GM21381 (cell line): Measurements from ENCODE around the gene GAL3ST2.
"Not testable (repeated sequence)": the region's sequence is repeated elsewhere in the genome, so short reads cannot be mapped to it uniquely, and the experiment has no call there.

ENCODE experiments used
- ATAC-seq: cut with Tn5 transposase; IDR thresholded peaks from one replicate; pipeline ENCODE4 v1.9.1; 2021; ENCODE audit warnings: mild to moderate bottlenecking, moderate library complexity; ENCODE audit not compliant: unreplicated experiment

GAL3ST2 gene

GRCh38 chr2:241776336-241777169 lies at the start of gene GAL3ST2:
GAL3ST2 (plus strand) TSS chr2:241776822; CDS start chr2:241776956, 134 bp downstream.
- ATAC-seq = no peak

DNA sequence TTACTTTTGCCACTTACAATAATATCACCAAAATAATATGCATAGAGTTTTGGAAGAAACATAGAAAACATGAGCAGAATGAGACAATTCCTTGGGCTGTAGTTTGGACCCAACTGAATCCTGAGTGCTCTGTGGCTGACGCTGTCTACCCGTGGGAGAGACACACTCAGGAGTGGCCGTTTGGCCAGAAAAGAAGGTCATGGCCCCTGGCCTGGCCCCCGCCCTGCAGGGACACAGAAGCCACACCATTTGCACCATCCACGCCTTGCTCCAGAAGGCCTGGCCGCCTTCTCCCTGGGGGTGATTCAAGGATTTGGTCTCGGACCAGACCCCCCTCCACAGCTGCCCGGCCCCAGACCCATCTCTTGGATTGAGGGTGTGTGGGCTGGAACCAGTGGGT lies 48.6 kb upstream of the GAL3ST2 start:
- ATAC-seq = no peak

- ATAC-seq = no peak
Observed at GRCh38 chr2:241728627-241729026, 48.0 kb upstream of the GAL3ST2 start.

DNA sequence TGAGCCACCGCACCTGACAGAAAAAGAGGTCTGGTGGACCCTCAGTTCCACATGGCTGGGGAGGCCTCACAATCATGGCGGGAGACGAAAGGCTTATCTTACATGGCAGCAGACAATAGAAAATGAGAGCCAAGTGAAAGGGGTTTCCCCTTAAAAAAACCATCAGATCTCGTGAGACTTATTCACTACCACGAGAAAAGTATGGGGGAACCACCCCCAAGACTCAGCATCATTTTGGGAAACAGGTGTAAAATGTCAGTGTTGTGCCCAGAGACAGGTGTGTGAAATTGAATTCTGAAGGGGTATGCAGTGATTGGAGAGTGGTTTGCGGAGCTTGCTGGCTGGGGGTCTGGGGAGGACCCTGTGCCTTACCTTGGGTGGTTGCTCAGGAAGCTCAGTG lies 46.8 kb upstream of the GAL3ST2 start:
- no peak for ATAC-seq

- no peak for ATAC-seq
Observed at GRCh38 chr2:241730671-241731293, 45.8 kb upstream of the GAL3ST2 start.

GRCh38 chr2:241732513-241733186 lies 44.0 kb upstream of the GAL3ST2 start:
- not testable (repeated sequence) for ATAC-seq

DNA sequence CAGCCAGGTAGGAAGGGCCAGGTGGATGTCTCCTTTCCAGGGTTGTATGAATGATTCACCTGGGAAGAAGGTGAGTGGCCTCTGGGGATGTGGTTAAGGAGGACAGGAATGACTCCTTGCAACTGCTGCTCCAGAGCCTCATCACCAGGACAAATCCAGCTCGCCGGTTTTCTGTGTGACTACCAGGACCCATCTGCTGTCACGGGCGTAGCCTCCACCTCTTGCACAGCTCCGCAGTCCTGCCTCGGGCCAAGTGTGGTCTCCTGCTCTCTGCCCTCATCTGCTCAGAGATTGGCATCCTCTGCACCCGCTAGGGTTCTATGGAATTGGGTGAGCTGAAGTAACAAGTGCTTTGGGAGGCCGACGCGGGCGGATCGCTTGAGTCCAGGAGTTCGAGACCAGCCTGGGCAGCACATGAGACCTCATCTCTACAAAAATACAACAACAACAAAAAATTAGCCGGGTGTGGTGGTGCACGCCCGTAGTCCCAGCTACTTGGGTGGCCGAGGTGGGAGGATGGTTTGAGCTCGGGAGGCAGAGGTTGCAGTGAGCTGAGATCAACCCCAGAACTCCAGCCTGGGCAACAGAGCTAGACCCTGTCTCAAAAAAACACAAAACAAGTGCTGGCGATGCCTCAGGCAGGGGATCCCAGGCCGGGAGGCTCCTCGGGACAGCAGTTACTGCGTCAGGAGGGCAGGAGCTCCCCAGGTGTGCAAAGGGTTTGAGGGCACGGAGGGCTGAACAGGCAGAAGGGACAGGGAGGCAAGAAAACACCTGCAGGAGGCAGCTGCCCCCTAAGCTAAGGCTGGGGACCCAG lies 43.0 kb upstream of the GAL3ST2 start:
- ATAC-seq = no peak

GRCh38 chr2:241734208-241734466 lies 42.5 kb upstream of the GAL3ST2 start:
- ATAC-seq = peak; percentile 33

GRCh38 chr2:241734467-241735208 lies 42.0 kb upstream of the GAL3ST2 start, which contains the start of gene D2HGDH:
D2HGDH (plus strand) TSS chr2:241734630; CDS start chr2:241735225, 595 bp downstream.
- peak; percentile 84 for ATAC-seq

- no peak for ATAC-seq
Observed at GRCh38 chr2:241736111-241736510, 40.5 kb upstream of the GAL3ST2 start.

DNA sequence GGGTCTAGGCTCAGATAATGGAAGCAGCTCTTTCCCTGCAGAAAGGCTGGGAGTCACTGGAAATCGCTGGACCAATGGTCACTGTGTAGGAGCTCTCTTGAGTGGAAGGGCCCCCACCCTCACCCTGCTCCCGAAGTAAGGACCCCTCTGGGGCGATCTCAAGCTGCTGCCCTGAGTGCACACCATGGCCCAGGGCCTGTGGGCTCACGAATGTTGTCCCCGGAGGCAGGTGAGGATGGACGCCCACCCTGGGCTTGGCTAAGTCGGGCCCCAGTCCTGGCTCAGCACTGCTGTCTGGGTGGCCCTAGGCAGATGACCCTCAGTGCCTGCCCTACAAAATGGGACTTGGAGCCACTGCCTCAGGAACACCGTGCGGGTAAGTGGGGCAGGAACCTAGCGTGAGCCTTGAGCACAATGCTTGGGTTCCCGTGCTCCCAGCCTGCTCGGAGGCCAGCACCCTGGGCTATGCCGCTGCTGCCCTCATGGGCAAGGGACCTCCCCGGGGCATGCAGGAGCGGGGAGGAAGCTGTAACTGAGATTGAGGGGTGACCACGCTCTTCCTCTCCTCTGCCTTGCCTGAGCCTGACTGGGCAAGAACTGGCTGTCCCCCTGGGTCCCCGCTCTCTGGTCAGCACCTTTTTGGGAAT lies 38.5 kb upstream of the GAL3ST2 start:
- no peak for ATAC-seq

- ATAC-seq = no peak
Observed at GRCh38 chr2:241739177-241739576, 37.4 kb upstream of the GAL3ST2 start.

DNA sequence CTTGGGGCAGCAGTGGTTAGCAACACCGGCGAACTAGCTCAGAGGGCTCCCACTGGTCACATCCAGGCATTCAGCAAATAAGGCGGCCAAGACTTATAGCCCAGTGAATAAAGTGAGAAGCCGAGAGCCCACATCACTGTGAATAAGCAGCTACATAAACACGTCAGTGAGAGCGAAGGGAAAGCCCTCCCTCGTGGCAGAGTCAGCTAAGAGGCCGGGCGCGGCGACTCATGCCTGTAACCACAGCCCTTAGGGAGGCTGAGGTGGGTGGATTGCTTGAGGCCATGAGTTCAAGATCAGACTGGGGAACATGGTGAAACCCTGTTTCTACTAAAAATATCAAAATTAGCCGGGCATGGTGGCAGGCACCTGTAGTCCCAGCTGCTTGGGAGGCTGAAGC lies 37.0 kb upstream of the GAL3ST2 start:
- ATAC-seq = no peak

DNA sequence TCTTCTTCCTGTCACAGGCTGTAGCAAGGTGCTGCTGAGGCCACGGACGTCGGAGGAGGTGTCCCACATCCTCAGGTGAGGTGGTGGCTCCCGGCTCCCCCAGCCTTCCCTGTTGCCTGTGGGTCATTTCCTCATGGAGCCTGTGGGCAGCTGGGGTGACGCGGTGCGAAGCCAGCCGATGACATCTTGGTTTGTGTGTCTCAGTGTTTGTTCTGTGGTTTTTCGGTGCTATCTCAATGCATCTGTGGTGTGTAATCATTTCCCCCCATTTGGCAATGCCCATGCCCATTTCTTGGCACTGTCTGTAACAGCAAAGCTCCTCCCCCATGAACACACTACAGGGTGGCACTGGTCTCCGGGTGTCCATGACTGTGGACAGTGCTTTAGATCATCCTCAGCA lies 35.6 kb upstream of the GAL3ST2 start:
- ATAC-seq = no peak

DNA sequence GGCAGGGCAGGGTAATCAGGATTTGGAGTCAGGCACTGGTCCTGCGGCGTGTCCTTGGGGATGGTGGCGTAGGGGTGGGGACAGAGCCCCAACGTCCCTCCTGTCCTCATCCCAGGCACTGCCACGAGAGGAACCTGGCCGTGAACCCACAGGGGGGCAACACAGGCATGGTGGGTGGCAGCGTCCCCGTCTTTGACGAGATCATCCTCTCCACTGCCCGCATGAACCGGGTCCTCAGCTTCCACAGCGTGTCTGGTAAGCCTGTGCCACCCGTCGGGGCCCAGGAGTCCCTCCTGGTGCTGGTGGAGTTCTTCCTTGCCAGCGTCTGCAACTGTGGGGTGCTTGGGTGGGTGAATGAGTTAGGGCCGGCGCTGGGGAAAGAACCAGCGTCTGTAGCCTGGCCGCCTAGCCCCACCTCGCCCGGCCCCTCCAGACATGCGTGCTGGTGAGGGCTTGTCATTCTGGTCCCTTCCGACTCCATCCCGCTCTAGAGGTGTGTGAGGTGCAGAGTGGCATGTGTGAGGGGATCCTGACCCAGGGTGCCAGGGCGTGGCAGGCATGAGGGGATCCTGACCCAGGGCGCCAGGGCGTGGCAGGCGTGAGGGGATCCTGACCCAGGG lies 34.2 kb upstream of the GAL3ST2 start:
- ATAC-seq = no peak

DNA sequence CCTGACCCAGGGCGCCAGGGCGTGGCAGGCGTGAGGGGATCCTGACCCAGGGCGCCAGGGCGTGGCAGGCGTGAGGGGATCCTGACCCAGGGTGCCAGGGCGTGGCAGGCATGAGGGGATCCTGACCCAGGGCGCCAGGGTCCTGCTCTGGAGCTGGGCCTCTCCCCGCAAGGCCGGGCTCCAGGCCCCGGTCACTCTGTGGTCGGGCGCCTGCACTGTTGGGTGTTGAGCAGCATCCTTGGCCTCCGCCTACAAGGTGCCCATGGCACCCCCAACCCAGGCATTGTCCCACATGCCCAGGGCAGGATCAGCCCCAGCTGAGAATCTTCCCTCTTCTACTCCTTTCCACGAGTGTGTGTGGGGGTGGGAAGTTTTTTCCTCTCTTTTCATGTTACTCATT lies 33.6 kb upstream of the GAL3ST2 start:
- not testable (repeated sequence) for ATAC-seq

DNA sequence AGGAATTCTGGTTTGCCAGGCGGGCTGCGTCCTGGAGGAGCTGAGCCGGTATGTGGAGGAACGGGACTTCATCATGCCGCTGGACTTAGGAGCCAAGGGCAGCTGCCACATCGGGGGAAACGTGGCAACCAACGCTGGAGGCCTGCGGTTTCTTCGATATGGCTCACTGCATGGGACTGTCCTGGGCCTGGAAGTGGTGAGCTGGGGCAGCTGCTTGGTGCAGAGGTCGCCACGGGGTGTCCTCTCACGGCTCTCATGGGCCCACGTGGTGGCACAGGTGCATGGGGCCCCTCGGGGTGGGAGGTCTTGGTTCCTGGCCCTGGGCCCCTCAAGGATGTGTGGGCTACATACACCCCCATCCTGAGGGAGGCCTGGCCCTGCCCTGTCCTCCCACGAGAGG lies 33.0 kb upstream of the GAL3ST2 start:
- no peak for ATAC-seq

GRCh38 chr2:241744028-241744754 lies 32.4 kb upstream of the GAL3ST2 start:
- no peak for ATAC-seq

- ATAC-seq = no peak
Observed at GRCh38 chr2:241745276-241745675, 31.3 kb upstream of the GAL3ST2 start.
